COLO829 (cell line): ENCODE data around the gene CAPN15.

Experiments used
- DNase-seq: peaks from one replicate; pipeline ENCODE4 v3.0.0; 2012; ENCODE audit warnings: low spot score

Gene CAPN15

DNA sequence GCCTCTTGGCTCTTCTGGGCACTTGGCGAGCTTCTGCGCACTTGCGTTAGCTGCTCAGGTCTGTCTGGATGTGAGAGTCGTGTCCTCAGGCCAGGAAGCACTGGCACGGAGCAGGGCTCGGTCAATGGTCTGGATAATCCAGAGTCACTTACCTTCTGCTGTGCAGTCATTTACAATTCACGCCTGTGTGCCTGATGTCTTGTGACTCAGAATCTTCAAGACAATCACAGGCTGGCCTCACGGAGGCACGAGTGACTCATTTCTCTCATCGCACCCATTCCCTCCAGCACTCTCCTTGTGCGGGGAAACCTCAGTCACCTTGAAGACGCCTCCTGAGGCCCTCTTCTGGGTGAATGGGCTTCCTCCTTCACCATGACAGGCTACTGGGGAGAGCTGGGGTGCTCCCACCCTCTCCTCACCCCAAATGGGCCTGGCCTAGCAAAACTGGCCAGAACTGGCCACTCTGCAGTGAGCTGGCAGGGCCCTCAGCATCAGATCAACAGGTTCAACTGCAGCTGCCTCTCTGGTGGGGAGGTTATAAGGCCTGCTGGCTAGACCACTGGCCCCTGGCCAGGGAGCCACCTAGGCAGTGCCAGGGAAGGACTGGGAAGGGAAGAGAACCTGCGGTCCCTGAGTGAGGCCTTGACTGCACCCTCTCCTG, 1.9 kb upstream of the CAPN15 start:
- DNase-seq, result peak; percentile 65

- no peak for DNase-seq
These were observed 1.1 kb upstream of the CAPN15 start for GRCh38 chr16:526181-527014.

DNA sequence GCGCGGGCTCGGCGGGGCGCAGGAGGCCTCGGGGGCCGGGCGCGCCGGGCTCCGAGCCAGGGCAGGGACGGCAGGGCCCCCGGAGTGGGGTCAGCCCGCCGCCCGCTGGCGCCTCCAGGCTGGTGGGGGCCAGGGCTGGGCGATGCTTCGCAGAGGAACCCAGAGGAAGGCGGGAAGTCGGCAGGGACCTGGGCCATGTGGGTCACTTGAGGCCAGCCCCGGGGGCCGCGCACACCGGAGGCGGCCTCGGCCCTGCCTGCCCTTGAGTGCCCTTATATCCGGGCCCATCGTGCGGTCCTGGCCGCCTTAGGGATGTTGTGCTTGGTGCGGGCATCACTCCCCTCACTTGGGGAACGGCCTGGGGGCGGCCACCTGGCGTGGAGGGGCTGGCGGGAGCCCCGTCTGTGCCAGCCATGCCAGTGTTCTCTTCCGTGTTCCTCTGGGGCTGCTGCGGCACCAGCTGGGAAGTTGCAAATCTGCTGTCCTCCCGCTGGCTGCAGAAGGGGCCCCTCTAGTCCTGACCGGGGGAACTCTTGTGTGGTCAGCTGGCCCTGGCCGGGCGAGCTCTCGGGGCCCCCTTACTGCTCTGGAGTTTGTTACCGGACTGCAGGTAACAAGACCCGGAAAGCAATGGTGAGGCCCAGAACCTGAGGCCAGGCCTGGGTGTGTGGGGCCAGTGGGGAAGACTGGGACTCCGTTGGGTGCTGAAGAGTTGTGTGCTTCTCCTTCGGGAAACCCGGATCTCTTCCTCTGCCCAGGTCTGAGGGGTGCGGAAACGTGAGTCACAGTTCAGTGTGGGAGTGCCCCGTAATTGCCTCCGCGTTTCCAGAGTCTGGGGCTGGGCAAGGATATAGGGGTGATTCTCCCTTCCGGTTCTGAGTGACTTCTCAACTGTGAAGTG, 849 bp downstream of the CAPN15 start:
- DNase-seq, result no peak

DNA sequence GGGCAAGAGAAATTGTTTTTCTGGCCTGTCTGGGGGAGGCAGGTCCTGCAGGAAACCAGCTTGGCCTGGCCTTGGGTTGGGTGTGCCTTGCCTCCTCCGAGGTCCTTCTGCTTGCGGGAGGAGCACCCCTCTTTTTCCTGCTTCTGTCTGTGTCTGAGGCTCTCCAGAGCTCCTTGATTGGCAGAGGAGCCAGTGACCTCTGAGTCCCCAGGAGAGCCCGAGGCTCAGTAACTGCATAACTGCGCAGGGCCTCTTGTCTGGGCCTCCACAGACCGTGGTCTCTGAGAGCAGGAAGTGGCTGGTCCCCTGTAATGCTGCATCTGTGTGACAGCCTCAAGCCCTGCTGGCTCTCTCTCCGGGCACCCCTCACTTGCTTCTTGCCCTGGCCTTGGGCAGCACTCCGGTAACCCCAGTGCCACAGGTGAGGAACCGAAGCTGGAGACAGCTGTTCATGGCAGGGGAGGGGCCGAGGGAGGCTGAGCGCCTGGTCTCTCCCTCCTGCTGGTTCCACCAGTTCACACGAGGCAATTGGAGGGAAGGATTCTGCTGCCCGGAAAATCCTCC, 1.6 kb downstream of the CAPN15 start:
- no peak for DNase-seq

DNA sequence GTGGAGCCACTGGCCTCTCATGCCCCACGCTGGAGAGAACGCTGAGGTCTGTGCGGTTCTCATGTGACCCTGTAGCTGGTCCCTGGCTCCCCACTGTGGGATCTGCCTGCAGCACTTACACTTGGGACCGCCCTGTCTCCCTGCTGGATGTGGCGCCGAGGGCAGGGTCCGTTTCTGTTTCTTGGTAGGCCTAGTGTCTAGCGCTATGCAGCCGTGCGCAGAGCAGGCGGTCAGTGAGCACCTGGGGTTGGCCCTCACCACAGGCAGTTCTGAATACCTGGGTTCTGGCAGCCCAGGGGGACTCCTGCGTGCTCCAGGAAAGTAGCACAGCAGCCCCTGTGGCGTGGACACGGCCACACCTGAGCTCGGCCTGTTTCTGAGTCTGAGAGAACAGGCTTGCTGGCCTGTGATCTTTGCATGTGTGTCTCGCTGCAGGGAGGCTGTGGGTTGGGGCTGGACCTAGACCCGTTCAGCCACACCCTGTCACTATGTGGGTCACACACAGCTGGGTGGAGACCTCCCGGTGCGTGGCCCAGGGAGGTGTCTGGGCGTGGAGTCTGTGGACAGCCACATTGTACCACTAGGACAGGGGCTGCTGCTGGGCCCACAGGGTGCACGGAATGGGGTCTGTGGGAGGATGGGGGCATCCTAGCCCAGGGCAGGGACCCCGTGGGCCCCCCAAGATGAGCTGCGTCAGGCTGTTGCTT, 2.8 kb downstream of the CAPN15 start:
- no peak for DNase-seq

GRCh38 chr16:531494-532125, 4.1 kb downstream of the CAPN15 start:
- DNase-seq, result no peak

DNA sequence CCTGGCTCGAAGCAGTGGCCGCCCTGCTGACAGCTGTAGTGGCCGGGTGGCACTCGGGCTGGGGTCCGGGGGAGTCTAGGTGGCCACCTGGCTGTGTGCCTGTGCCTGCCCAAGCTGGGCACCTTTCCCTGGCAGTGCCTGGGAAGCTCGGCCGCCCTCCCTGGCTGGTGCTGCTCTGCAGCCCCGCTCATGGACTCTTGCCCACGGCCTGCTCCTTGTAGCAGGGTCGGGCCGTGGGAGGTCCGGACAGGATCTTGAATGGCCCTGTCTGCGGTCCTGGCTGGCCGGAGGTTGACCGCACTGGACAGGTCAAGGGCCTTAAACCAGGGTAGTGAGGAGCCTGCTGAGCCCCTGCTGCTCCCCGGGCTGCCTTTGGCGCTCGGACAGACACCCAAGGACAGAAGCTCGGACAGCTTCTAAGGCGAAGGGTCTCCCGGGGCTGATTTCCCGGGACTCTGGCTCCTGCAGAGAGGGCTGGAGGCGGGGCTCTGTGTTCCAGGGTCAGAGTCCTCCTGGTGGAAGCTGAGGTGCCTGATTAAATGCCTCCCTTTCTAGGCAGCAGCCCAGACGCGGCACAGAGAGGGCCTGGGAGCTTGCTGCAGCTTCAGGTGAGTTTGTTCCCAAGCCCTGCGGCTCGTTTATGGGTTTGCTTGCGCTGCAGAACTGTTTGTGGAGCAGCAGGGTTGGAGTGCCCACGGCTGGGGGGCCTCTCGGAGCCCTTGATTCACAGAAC, 6.0 kb downstream of the CAPN15 start:
- DNase-seq, result no peak

GRCh38 chr16:534135-534534, 6.6 kb downstream of the CAPN15 start:
- DNase-seq, result no peak

GRCh38 chr16:534856-535445, 7.4 kb downstream of the CAPN15 start:
- no peak for DNase-seq

- no peak for DNase-seq
These were observed 8.2 kb downstream of the CAPN15 start for GRCh38 chr16:535446-536405.

DNA sequence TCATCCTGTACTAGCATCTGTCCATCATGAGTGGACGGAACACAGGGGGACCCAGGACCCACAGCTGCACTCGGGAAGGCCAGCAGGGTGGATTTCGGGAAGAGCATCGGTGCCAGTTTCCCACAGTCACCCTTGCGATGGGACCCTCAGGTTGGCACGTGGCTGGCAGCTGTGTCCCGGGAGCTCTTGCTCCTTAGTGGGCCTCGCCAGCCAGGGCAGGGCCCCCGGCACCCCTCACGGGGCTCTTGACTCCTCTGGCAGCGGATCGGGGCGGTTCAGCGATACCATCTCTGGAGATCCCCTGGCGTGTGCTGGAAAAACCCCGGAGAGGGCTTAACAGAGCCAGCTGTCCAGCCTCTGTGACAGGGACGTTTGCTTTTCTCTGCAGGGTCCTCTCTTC, 9.2 kb downstream of the CAPN15 start:
- DNase-seq, result no peak

DNA sequence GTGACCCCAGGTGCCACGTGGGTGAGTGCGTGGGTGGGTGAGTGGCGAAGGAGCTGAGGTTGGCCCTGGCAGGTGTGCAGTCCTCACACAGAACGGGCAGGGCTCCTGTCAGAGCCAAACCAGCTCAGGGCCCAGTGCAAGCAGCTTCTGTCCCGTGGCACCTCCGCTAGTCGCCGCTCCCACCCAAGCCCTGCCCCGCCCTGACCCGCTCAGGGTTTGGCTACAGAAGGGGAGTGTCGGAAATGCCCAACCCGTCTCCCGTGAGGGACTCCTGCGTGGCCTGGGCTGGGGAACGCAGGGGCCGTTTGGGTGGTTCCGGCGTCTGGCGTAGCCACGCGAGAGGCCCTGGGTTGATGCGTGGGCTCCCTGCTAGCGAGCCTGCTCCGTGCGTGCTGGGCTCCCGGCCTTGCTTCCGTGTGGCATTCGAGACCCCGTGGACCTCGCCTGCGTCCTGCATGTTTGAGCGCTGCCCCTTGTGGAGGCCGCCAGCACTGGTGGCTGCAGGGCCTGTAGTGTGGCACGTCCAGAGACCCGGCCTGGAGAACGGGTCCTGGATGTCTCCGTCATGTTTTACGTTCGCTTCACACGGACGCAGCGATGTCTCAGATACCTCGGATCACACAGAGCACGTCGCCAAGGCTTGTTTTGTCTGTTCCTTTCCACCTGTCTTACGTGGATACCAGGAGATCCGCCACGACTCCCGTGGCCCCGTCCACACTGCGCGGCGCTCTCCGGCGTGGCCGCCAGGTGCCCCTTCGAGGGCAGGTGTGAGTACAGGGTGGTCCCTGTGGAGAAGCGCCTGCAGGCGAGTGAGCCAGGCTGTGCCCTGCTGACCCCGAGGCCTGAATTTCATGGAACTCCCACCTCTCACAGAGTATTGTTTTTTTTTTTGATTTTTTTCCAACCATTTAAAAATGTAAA, 10.2 kb downstream of the CAPN15 start:
- DNase-seq, result no peak

- no peak for DNase-seq
These were observed 12.5 kb downstream of the CAPN15 start for GRCh38 chr16:539901-540530.

DNA sequence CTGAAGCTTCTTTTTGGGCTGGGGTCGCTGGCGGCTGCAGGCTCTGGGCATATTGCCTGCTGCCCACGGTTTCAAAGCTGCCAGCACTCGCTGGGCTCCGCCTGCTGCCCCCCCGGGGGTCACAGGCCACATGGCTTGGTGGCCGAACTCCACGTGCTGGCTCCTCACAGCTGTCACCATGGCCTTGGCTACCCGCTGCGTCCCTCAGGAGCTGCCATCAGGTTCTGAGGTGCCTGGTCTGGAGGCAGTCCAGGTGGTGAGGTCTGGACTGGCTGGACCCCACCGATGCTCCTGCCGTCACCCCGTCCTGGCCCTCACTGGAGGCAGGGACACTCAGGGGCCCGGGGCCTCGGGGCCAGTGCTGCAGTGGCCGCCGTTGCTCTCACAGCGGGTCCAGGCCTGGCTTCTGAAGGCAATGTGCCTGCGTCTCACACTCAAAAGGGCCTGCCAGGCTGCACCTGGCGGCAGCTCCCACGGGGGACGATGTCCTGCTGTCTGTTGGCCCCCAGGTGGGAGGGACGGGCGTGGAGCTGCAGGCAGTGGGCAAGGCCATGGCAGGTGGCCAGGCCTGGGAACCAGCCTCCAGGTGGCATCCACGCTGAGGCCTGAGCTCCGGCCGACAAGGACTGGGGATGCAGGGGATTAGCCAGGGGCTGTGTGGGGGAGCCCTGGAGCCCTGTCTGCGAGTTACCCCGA, 13.3 kb downstream of the CAPN15 start:
- DNase-seq, result no peak

- DNase-seq, result no peak
These were observed 16.0 kb downstream of the CAPN15 start for GRCh38 chr16:543301-544164.

GRCh38 chr16:544517-544916, 17.0 kb downstream of the CAPN15 start:
- no peak for DNase-seq
